Astrocyte (in vitro differentiated cells and primary cell): Measurements from ENCODE around the gene MAPK8IP1. TPM values are rescaled to one million over a fixed set of nuclear protein-coding genes. Genes with fewer than 3 reads are reported as not detected.

ENCODE experiments used
- DNase-seq: peaks from one replicate; pipeline ENCODE4 v3.0.0-alpha.2; 2010; ENCODE audit warnings: low read depth
- FAIRE-seq: peaks from 2 replicates; lab custom pipeline; 2011; peaks lifted over from hg19 to GRCh38; lab: Jason Lieb, UNC
- H2AFZ ChIP-seq: 2 replicates; pipeline ENCODE4 v1.6.0; 2012; ENCODE audit warnings: low read depth, low read length, inconsistent platforms
- H3K27ac ChIP-seq: 2 replicates; pipeline ENCODE4 v1.5.1; 2011; ENCODE audit warnings: low read depth, low read length, inconsistent platforms
- H3K27me3 ChIP-seq: 2 replicates; pipeline ENCODE4 v1.6.0; 2011; ENCODE audit warnings: low read length, inconsistent platforms; ENCODE audit not compliant: insufficient read depth
- H3K36me3 ChIP-seq: 2 replicates; pipeline ENCODE4 v1.5.1; 2011; ENCODE audit warnings: low read length, inconsistent platforms; ENCODE audit not compliant: insufficient read depth
- H3K4me1 ChIP-seq: 2 replicates; pipeline ENCODE4 v1.5.1; 2011; ENCODE audit warnings: low read length, inconsistent platforms; ENCODE audit not compliant: insufficient read depth
- H3K4me2 ChIP-seq: 2 replicates; pipeline ENCODE4 v1.6.0; 2012; ENCODE audit warnings: low read length, inconsistent platforms
- H3K4me3 ChIP-seq: 2 replicates; pipeline ENCODE4 v1.5.1; 2011; ENCODE audit warnings: low read depth, mild to moderate bottlenecking, low read length, inconsistent platforms; ENCODE audit not compliant: insufficient read depth
- H3K79me2 ChIP-seq: 2 replicates; pipeline ENCODE4 v1.6.0; 2012; ENCODE audit warnings: mild to moderate bottlenecking, low read length, inconsistent platforms; ENCODE audit not compliant: insufficient read depth
- H3K9ac ChIP-seq: 2 replicates; pipeline ENCODE4 v1.6.0; 2012; ENCODE audit warnings: mild to moderate bottlenecking, low read length, inconsistent platforms
- H3K9me3 ChIP-seq: 2 replicates; pipeline ENCODE4 v1.5.1; 2012; ENCODE audit warnings: low read depth, mild to moderate bottlenecking, low read length, inconsistent platforms; ENCODE audit not compliant: insufficient read depth
- H4K20me1 ChIP-seq: 2 replicates; pipeline ENCODE4 v1.6.0; 2012; ENCODE audit warnings: low read length, inconsistent platforms; ENCODE audit not compliant: insufficient read depth
- H3K27ac Mint-ChIP-seq: one replicate; pipeline ENCODE4 v1.8.0; 2021; ENCODE audit warnings: mild to moderate bottlenecking, mixed read lengths; ENCODE audit not compliant: unreplicated experiment
- H3K27me3 Mint-ChIP-seq: one replicate; pipeline ENCODE4 v1.8.0; 2021; ENCODE audit warnings: low read depth, mixed read lengths; ENCODE audit not compliant: unreplicated experiment
- H3K36me3 Mint-ChIP-seq: one replicate; pipeline ENCODE4 v1.8.0; 2021; ENCODE audit warnings: low read depth, mixed read lengths; ENCODE audit not compliant: unreplicated experiment
- H3K4me1 Mint-ChIP-seq: one replicate; pipeline ENCODE4 v1.8.0; 2021; ENCODE audit warnings: low read depth, mixed read lengths; ENCODE audit not compliant: unreplicated experiment
- H3K4me3 Mint-ChIP-seq: one replicate; pipeline ENCODE4 v1.8.0; 2021; ENCODE audit warnings: mild to moderate bottlenecking, moderate library complexity, mixed read lengths; ENCODE audit not compliant: unreplicated experiment
- H3K9me3 Mint-ChIP-seq: one replicate; pipeline ENCODE4 v1.8.0; 2021; ENCODE audit warnings: mild to moderate bottlenecking, mixed read lengths; ENCODE audit not compliant: unreplicated experiment
- CTCF ChIP-seq: IDR thresholded peaks from 2 replicates; pipeline ENCODE4 v1.5.1; 2011; ENCODE audit warnings: low read depth, mild to moderate bottlenecking, inconsistent platforms, low read length, moderate library complexity; ENCODE audit not compliant: insufficient read depth
- EZH2 ChIP-seq: IDR thresholded peaks from 2 replicates; pipeline ENCODE4 v1.6.1; 2012; ENCODE audit warnings: mild to moderate bottlenecking, low read length, inconsistent platforms; ENCODE audit not compliant: insufficient read depth
- total RNA-seq: library from RNA; stranded (reverse); gene quantifications from 2 replicates; pipeline ENCODE4 v1.2.1, GENCODE V29; 2021

MAPK8IP1 gene
- total RNA-seq, 1 donor from 2014 or later: 14.7 TPM

- no peak for TF ChIP-seq CTCF
- TF ChIP-seq EZH2: no peak
- Histone ChIP-seq H3K27ac (peak overlapping the region; percentile 62), H3K4me2 (peak overlapping the region; percentile 30), H2AFZ (no peak overlapping the region), H3K36me3 (peaks cover 23% of the 10 kb centered on the region), H3K9me3 (no peaks in the 10 kb centered on the region), H3K4me3 (no peak overlapping the region), H3K4me1 (peaks cover 26% of the 10 kb centered on the region), H3K9ac (peak overlapping the region; percentile 53), H4K20me1 (peaks cover 41% of the 10 kb centered on the region), H3K27me3 (no peaks in the 10 kb centered on the region), H3K79me2 (peaks cover 7% of the 10 kb centered on the region)
- Mint-ChIP-seq H3K36me3 (peaks cover 20% of the 10 kb centered on the region), H3K9me3 (no peaks in the 10 kb centered on the region), H3K27ac (no peak overlapping the region), H3K4me1 (peaks cover 30% of the 10 kb centered on the region), H3K27me3 (no peaks in the 10 kb centered on the region), H3K4me3 (no peak overlapping the region)
- no peak for FAIRE-seq
- no peak for DNase-seq
These were observed 25.1 kb upstream of the MAPK8IP1 start for GRCh38 chr11:45860348-45860747.

- Mint-ChIP-seq H3K36me3 (peaks cover 23% of the 10 kb centered on the region), H3K27me3 (no peaks in the 10 kb centered on the region), H3K27ac (no peak overlapping the region), H3K4me1 (peaks cover 24% of the 10 kb centered on the region), H3K4me3 (no peak overlapping the region), H3K9me3 (no peaks in the 10 kb centered on the region)
- Histone ChIP-seq H3K79me2 (peaks cover 2% of the 10 kb centered on the region), H3K27ac (no peak overlapping the region), H4K20me1 (peaks cover 37% of the 10 kb centered on the region), H2AFZ (no peak overlapping the region), H3K4me2 (no peak overlapping the region), H3K9me3 (no peaks in the 10 kb centered on the region), H3K4me1 (peaks cover 26% of the 10 kb centered on the region), H3K9ac (no peak overlapping the region), H3K27me3 (no peaks in the 10 kb centered on the region), H3K36me3 (peaks cover 23% of the 10 kb centered on the region), H3K4me3 (no peak overlapping the region)
- FAIRE-seq (no peak), DNase-seq (no peak)
- TF ChIP-seq EZH2 (no peak), CTCF (no peak)
These were observed 24.5 kb upstream of the MAPK8IP1 start for GRCh38 chr11:45860764-45861510.

GRCh38 chr11:45864041-45864440 is 21.4 kb upstream of the MAPK8IP1 start:
- peaks cover 36% of the 10 kb centered on the region for H3K36me3 Mint-ChIP-seq
- peaks cover 26% of the 10 kb centered on the region for H3K36me3 ChIP-seq
- DNase-seq: no peak

More at GRCh38 chr11:45864041-45864440, 21.4 kb upstream of the MAPK8IP1 start:
- Mint-ChIP-seq H3K4me3 (no peak overlapping the region), H3K9me3 (no peaks in the 10 kb centered on the region), H3K4me1 (no peaks in the 10 kb centered on the region), H3K27me3 (no peaks in the 10 kb centered on the region), H3K27ac (no peak overlapping the region)
- no peaks in the 10 kb centered on the region for H3K9me3 ChIP-seq
- H3K27me3 ChIP-seq: no peaks in the 10 kb centered on the region
- no peak overlapping the region for H3K9ac ChIP-seq
- H2AFZ ChIP-seq: no peak overlapping the region
- H3K79me2 ChIP-seq: no peaks in the 10 kb centered on the region
- H3K4me1 ChIP-seq: peaks cover 12% of the 10 kb centered on the region
- H3K27ac ChIP-seq: no peak overlapping the region
- peaks cover 17% of the 10 kb centered on the region for H4K20me1 ChIP-seq
- H3K4me3 ChIP-seq: no peak overlapping the region
- H3K4me2 ChIP-seq: no peak overlapping the region
- TF ChIP-seq EZH2 (no peak), CTCF (no peak)
- no peak for FAIRE-seq
